Effector memory CD8-positive, alpha-beta T cell (primary cell): ENCODE measurements around the gene APOL2.

Source experiments
- ATAC-seq: fragments of 150-1000 bp; cut with Tn5 transposase; replicated peaks from 2 replicates; pipeline ENCODE4 v1.10.0; 2021; ENCODE audit warnings: mild to moderate bottlenecking, moderate library complexity
- DNase-seq, 3 experiments: peaks; one replicate each; pipeline ENCODE4 v3.0.0; 2021
- H3K27ac Mint-ChIP-seq, 2 donors: one replicate each; pipeline ENCODE4 v1.8.0; 2022; ENCODE audit warnings: mild to moderate bottlenecking in 2 of 2, mixed read lengths in 2 of 2, moderate library complexity in 2 of 2
- H3K27me3 Mint-ChIP-seq, 2 donors: one replicate each; pipeline ENCODE4 v1.8.0; 2022; ENCODE audit warnings: mixed read lengths in 2 of 2
- H3K36me3 Mint-ChIP-seq: one replicate; pipeline ENCODE4 v1.8.0; 2022; ENCODE audit warnings: mild to moderate bottlenecking, moderate library complexity, mixed read lengths; ENCODE audit not compliant: insufficient read depth
- H3K4me1 Mint-ChIP-seq, 2 donors: one replicate each; pipeline ENCODE4 v1.8.0; 2022; ENCODE audit warnings: low read depth in 2 of 2, mixed read lengths in 2 of 2
- H3K4me3 Mint-ChIP-seq, 2 donors: one replicate each; pipeline ENCODE4 v1.8.0; 2022; ENCODE audit warnings: mild to moderate bottlenecking in 2 of 2, mixed read lengths in 2 of 2, moderate library complexity in 2 of 2
- H3K9me3 Mint-ChIP-seq, 2 donors: one replicate each; pipeline ENCODE4 v1.8.0; 2022; ENCODE audit warnings: mixed read lengths in 2 of 2

Gene APOL2

GRCh38 chr22:36244522-36245391 lies 5.4 kb upstream of the APOL2 start:
- Mint-ChIP-seq H3K36me3 (no peaks in the 10 kb centered on the region), H3K4me3 (no peak overlapping the region), H3K27ac (no peak overlapping the region), H3K4me1 (peaks cover 3 to 5% of the 10 kb centered on the region in 2 donors), H3K27me3 (peaks cover 0 to 21% of the 10 kb centered on the region in 2 donors), H3K9me3 (peaks cover 0 to 2% of the 10 kb centered on the region in 2 donors)
- no peak for DNase-seq
- ATAC-seq = no peak

GRCh38 chr22:36243986-36244385 lies 4.7 kb upstream of the APOL2 start:
- Mint-ChIP-seq H3K36me3 (peaks cover 6% of the 10 kb centered on the region), H3K9me3 (peaks cover 0 to 2% of the 10 kb centered on the region in 2 donors), H3K27me3 (peaks cover 0 to 21% of the 10 kb centered on the region in 2 donors), H3K4me3 (no peak overlapping the region), H3K27ac (no peak overlapping the region), H3K4me1 (peaks cover 10 to 12% of the 10 kb centered on the region in 2 donors)
- ATAC-seq (no peak), DNase-seq (no peak)

- peaks cover 32% of the 10 kb centered on the region for H3K36me3 Mint-ChIP-seq
Observed at GRCh38 chr22:36239150-36239400, 252 bp downstream of the APOL2 start.

GRCh38 chr22:36238373-36239149 lies 766 bp downstream of the APOL2 start:
- peak overlapping the region; percentile 97 to 99 for H3K4me3 Mint-ChIP-seq
- peak overlapping the region; percentile 98 to 99 for H3K27ac Mint-ChIP-seq
- DNase-seq (no peak), ATAC-seq (no peak)
- peaks cover 50 to 61% of the 10 kb centered on the region in 2 donors for H3K4me1 Mint-ChIP-seq
- peaks cover 34% of the 10 kb centered on the region for H3K36me3 Mint-ChIP-seq
- H3K9me3 Mint-ChIP-seq = peaks cover 0 to 2% of the 10 kb centered on the region in 2 donors
- no peaks in the 10 kb centered on the region for H3K27me3 Mint-ChIP-seq

More at GRCh38 chr22:36239150-36239400, 252 bp downstream of the APOL2 start:
- no peaks in the 10 kb centered on the region for H3K27me3 Mint-ChIP-seq
- peak overlapping the region; percentile 97 to 99 for H3K4me3 Mint-ChIP-seq
- DNase-seq = no peak
- peak; percentile 28 for ATAC-seq
- peak overlapping the region; percentile 98 to 99 for H3K27ac Mint-ChIP-seq
- peaks cover 0 to 2% of the 10 kb centered on the region in 2 donors for H3K9me3 Mint-ChIP-seq
- peaks cover 50 to 56% of the 10 kb centered on the region in 2 donors for H3K4me1 Mint-ChIP-seq

- H3K4me3 Mint-ChIP-seq = peak overlapping the region; percentile 97 to 99
- peaks cover 0 to under 1% of the 10 kb centered on the region in 2 donors for H3K9me3 Mint-ChIP-seq
- peaks cover 38% of the 10 kb centered on the region for H3K36me3 Mint-ChIP-seq
- ATAC-seq (no peak), DNase-seq (no peak)
- no peaks in the 10 kb centered on the region for H3K27me3 Mint-ChIP-seq
- H3K4me1 Mint-ChIP-seq = peaks cover 52 to 68% of the 10 kb centered on the region in 2 donors
- peak overlapping the region; percentile 98 to 99 for H3K27ac Mint-ChIP-seq
Observed at GRCh38 chr22:36237462-36238372, 1.6 kb downstream of the APOL2 start.

- ATAC-seq (no peak), DNase-seq (no peak)
- H3K27me3 Mint-ChIP-seq = no peaks in the 10 kb centered on the region
- peaks cover 47% of the 10 kb centered on the region for H3K36me3 Mint-ChIP-seq
- peaks cover 53 to 68% of the 10 kb centered on the region in 2 donors for H3K4me1 Mint-ChIP-seq
- H3K9me3 Mint-ChIP-seq = no peaks in the 10 kb centered on the region
- peak overlapping the region; percentile 98 to 99 for H3K27ac Mint-ChIP-seq
- H3K4me3 Mint-ChIP-seq = peak overlapping the region; percentile 97 to 99
Observed at GRCh38 chr22:36236388-36237319, 2.7 kb downstream of the APOL2 start.

GRCh38 chr22:36235585-36235984 lies 3.7 kb downstream of the APOL2 start:
- H3K27me3 Mint-ChIP-seq = no peaks in the 10 kb centered on the region
- peaks cover 58% of the 10 kb centered on the region for H3K36me3 Mint-ChIP-seq
- H3K27ac Mint-ChIP-seq = peak overlapping the region in 1 of 2 donors; percentile 75
- peaks cover 53 to 68% of the 10 kb centered on the region in 2 donors for H3K4me1 Mint-ChIP-seq
- DNase-seq (no peak), ATAC-seq (no peak)
- no peaks in the 10 kb centered on the region for H3K9me3 Mint-ChIP-seq
- H3K4me3 Mint-ChIP-seq = peak overlapping the region; percentile 97 to 99

- no peaks in the 10 kb centered on the region for H3K9me3 Mint-ChIP-seq
- H3K4me1 Mint-ChIP-seq = peaks cover 52 to 65% of the 10 kb centered on the region in 2 donors
Observed at GRCh38 chr22:36234919-36235318, 4.4 kb downstream of the APOL2 start.

GRCh38 chr22:36234213-36234612 lies 5.1 kb downstream of the APOL2 start:
- peak overlapping the region; percentile 68 to 75 for H3K27ac Mint-ChIP-seq
- peak overlapping the region in 1 of 2 donors; percentile 97 for H3K4me3 Mint-ChIP-seq

More at GRCh38 chr22:36234919-36235318, 4.4 kb downstream of the APOL2 start:
- ATAC-seq = no peak
- no peak for DNase-seq
- Mint-ChIP-seq H3K27me3 (no peaks in the 10 kb centered on the region), H3K36me3 (peaks cover 65% of the 10 kb centered on the region), H3K27ac (peak overlapping the region; percentile 68 to 75), H3K4me3 (peak overlapping the region in 1 of 2 donors; percentile 97)

GRCh38 chr22:36233796-36234195 lies 5.5 kb downstream of the APOL2 start:
- no peaks in the 10 kb centered on the region for H3K27me3 Mint-ChIP-seq
- H3K36me3 Mint-ChIP-seq = peaks cover 68% of the 10 kb centered on the region
- peak overlapping the region; percentile 68 to 75 for H3K27ac Mint-ChIP-seq
- no peak overlapping the region for H3K4me3 Mint-ChIP-seq
- no peaks in the 10 kb centered on the region for H3K9me3 Mint-ChIP-seq
- peaks cover 42 to 59% of the 10 kb centered on the region in 2 donors for H3K4me1 Mint-ChIP-seq
- DNase-seq (no peak), ATAC-seq (no peak)

More at GRCh38 chr22:36234213-36234612, 5.1 kb downstream of the APOL2 start:
- no peaks in the 10 kb centered on the region for H3K27me3 Mint-ChIP-seq
- peaks cover 46 to 62% of the 10 kb centered on the region in 2 donors for H3K4me1 Mint-ChIP-seq
- no peak for ATAC-seq
- no peak for DNase-seq
- no peaks in the 10 kb centered on the region for H3K9me3 Mint-ChIP-seq
- H3K36me3 Mint-ChIP-seq = peaks cover 68% of the 10 kb centered on the region

GRCh38 chr22:36232715-36233401 lies 6.5 kb downstream of the APOL2 start:
- no peaks in the 10 kb centered on the region for H3K27me3 Mint-ChIP-seq
- DNase-seq = no peak
- no peak for ATAC-seq
- H3K27ac Mint-ChIP-seq = peak overlapping the region; percentile 68 to 75
- H3K9me3 Mint-ChIP-seq = no peaks in the 10 kb centered on the region
- peaks cover 77% of the 10 kb centered on the region for H3K36me3 Mint-ChIP-seq
- H3K4me3 Mint-ChIP-seq = no peak overlapping the region
- peaks cover 34 to 51% of the 10 kb centered on the region in 2 donors for H3K4me1 Mint-ChIP-seq
